Gastrocnemius medialis (tissue), 4 donors: ENCODE measurements around the gene PLXNA2. TPM values are rescaled to one million over a fixed set of nuclear protein-coding genes. Genes with fewer than 3 reads are reported as not detected.

Source experiments
- ATAC-seq, 2 donors: fragments of 150-250 bp; one replicate each; pipeline ENCODE4 v1.9.1; 2016
- DNase-seq, 2 donors: peaks; one replicate each; pipeline ENCODE4 v3.0.0-alpha.2; 2019
- H3K27ac ChIP-seq, 4 donors: fragments of 200-600 bp; sonication (generic); 1 replicate in 1 of 4; 2 replicates in 3 of 4; pipeline ENCODE4 v1.5.1; 2016 to 2018; ENCODE audit warnings: mild to moderate bottlenecking in 2 of 4, moderate library complexity in 1 of 4
- H3K27me3 ChIP-seq, 3 donors: fragments of 200-600 bp; sonication (generic) in 2 of 3; 1 replicate in 1 of 3; 2 replicates in 2 of 3; pipeline versions ENCODE4 v1.5.1 to v1.6.0; 2016 to 2019; ENCODE audit warnings: mild to moderate bottlenecking in 1 of 3, moderate library complexity in 1 of 3
- H3K36me3 ChIP-seq, 2 donors: fragments of 200-600 bp; sonication (generic) in 1 of 2; one replicate each; pipeline ENCODE4 v1.5.1; 2017 to 2018
- H3K4me1 ChIP-seq, 2 donors: fragments of 200-600 bp; sonication (generic) in 1 of 2; one replicate each; pipeline ENCODE4 v1.5.1; 2016 to 2017; ENCODE audit warnings: mild to moderate bottlenecking in 2 of 2
- H3K4me3 ChIP-seq, 4 donors: fragments of 200-600 bp; sonication (generic) in 3 of 4; 1 replicate in 1 of 4; 2 replicates in 3 of 4; pipeline ENCODE4 v1.5.1; 2016 to 2019; ENCODE audit warnings: mild to moderate bottlenecking in 2 of 4
- H3K9me3 ChIP-seq, 3 donors: fragments of 200-600 bp; sonication (generic) in 2 of 3; 1 replicate in 1 of 3; 2 replicates in 2 of 3; pipeline ENCODE4 v1.5.1; 2016 to 2019
- CTCF ChIP-seq, 5 experiments: fragments of 450-650 bp in 3 of 5; fragments of 200-600 bp in 2 of 5; sonication (generic) in 2 of 5; IDR thresholded peaks in 4 of 5; conservative IDR thresholded peaks in 1 of 5; 1 replicate in 4 of 5; 2 replicates in 1 of 5; pipeline ENCODE4 v1.5.1; 2016 to 2019; ENCODE audit warnings: antibody characterized with exemption in 5 of 5, mild to moderate bottlenecking in 3 of 5, moderate library complexity in 3 of 5
- POLR2A ChIP-seq, 2 donors: fragments of 450-650 bp; IDR thresholded peaks; one replicate each; pipeline ENCODE4 v1.6.1; 2017; ENCODE audit warnings: antibody characterized with exemption in 2 of 2, mild to moderate bottlenecking in 2 of 2, moderate library complexity in 2 of 2
- in situ Hi-C, 4 donors: fragments of 200-750 bp; cut with MboI; loops; one replicate each; pipeline versions ENCODE4 v1.15.0 to v1.8.0; 2017; ENCODE audit warnings: low sequenced_read_pairs in 4 of 4
- intact Hi-C: fragments of 100-400 bp; cut with DNase I; formaldehyde crosslinking; loops from one replicate; pipeline ENCODE4 v1.15.1; 2023; ENCODE audit warnings: low total_unique reads
- total RNA-seq, 4 donors: library from RNA; depleted of rRNA; stranded (reverse); fragments of >200 nt; gene quantifications; one replicate each; pipeline versions ENCODE4 v1.1.0 to v1.2.3, GENCODE V29; 2016

The PLXNA2 gene
- total RNA-seq, 4 donors from 2014 or later, result 12.4 to 20.0 (median 16.2) TPM

GRCh38 chr1:208234721-208235120 lies 9.5 kb downstream of the PLXNA2 start:
- Histone ChIP-seq H3K4me1 (peaks cover 67 to 88% of the 10 kb centered on the region in 2 donors), H3K36me3 (no peaks in the 10 kb centered on the region), H3K4me3 (no peak overlapping the region), H3K27ac (peak overlapping the region in 3 of 4 donors; percentile 20 to 33 (median 23)), H3K9me3 (no peaks in the 10 kb centered on the region), H3K27me3 (no peaks in the 10 kb centered on the region)
- in situ Hi-C loops (no loop called here), intact Hi-C loops (loop anchor here (10.0 kb wide), 1 partner anchor 430 kb away; no protein-coding TSS in a partner anchor)
- DNase-seq (peak in 1 of 2 donors; percentile 59), ATAC-seq (peak; percentile 45 to 68)
- no peak for TF ChIP-seq CTCF (IDR thresholded peaks at IDR 0.05 in 4 of 5, conservative IDR thresholded peaks at IDR 0.05 in 1 of 5)

GRCh38 chr1:208233978-208234377 lies 10.2 kb downstream of the PLXNA2 start:
- ATAC-seq (no peak), DNase-seq (no peak)
- intact Hi-C loops, result loop anchor here (10.0 kb wide), 1 partner anchor 429 kb away; no protein-coding TSS in a partner anchor
- Histone ChIP-seq H3K27ac (peak overlapping the region in 3 of 4 donors; percentile 19 to 33 (median 23)), H3K36me3 (no peaks in the 10 kb centered on the region), H3K27me3 (no peaks in the 10 kb centered on the region), H3K9me3 (no peaks in the 10 kb centered on the region), H3K4me1 (peaks cover 61 to 82% of the 10 kb centered on the region in 2 donors), H3K4me3 (no peak overlapping the region)
- TF ChIP-seq POLR2A (IDR thresholded peaks at IDR 0.05), result no peak
- TF ChIP-seq CTCF (IDR thresholded peaks at IDR 0.05 in 4 of 5, conservative IDR thresholded peaks at IDR 0.05 in 1 of 5), result no peak
- in situ Hi-C loops, result no loop called here

GRCh38 chr1:208233546-208233945 lies 10.6 kb downstream of the PLXNA2 start:
- Histone ChIP-seq H3K4me3 (no peak overlapping the region), H3K27me3 (no peaks in the 10 kb centered on the region), H3K36me3 (no peaks in the 10 kb centered on the region), H3K9me3 (no peaks in the 10 kb centered on the region), H3K4me1 (peaks cover 61 to 78% of the 10 kb centered on the region in 2 donors), H3K27ac (peak overlapping the region in 2 of 4 donors; percentile 23 to 33)
- in situ Hi-C loops, result no loop called here
- intact Hi-C loops, result loop anchor here (10.0 kb wide), 1 partner anchor 429 kb away; no protein-coding TSS in a partner anchor
- TF ChIP-seq POLR2A (IDR thresholded peaks at IDR 0.05), result no peak
- TF ChIP-seq CTCF (IDR thresholded peaks at IDR 0.05 in 4 of 5, conservative IDR thresholded peaks at IDR 0.05 in 1 of 5), result no peak
- ATAC-seq (no peak), DNase-seq (no peak)

- Histone ChIP-seq H3K4me3 (no peak overlapping the region), H3K36me3 (no peaks in the 10 kb centered on the region), H3K9me3 (no peaks in the 10 kb centered on the region), H3K27ac (peak overlapping the region in 2 of 4 donors; percentile 31 to 53), H3K27me3 (no peaks in the 10 kb centered on the region), H3K4me1 (peaks cover 66 to 84% of the 10 kb centered on the region in 2 donors)
- DNase-seq, result no peak
- ATAC-seq, result no peak
- no peak for TF ChIP-seq CTCF (IDR thresholded peaks at IDR 0.05 in 4 of 5, conservative IDR thresholded peaks at IDR 0.05 in 1 of 5)
- no peak for TF ChIP-seq POLR2A (IDR thresholded peaks at IDR 0.05)
- intact Hi-C loops, result loop anchor here (10.0 kb wide), 1 partner anchor 428 kb away; no protein-coding TSS in a partner anchor
- in situ Hi-C loops, result no loop called here
Observed at GRCh38 chr1:208232662-208233038, 11.5 kb downstream of the PLXNA2 start.
